Natural killer cell treated with Interleukin-12 subunit alpha and Interleukin-12 subunit beta and Interleukin-15 and Interleukin-18, amount 100 ng/mL, for 72 hours (primary cell): ENCODE data around the gene EXD2. TPM values are rescaled to one million over a fixed set of nuclear protein-coding genes. Genes with fewer than 3 reads are reported as not detected.

ENCODE experiments used
- ATAC-seq, 2 donors: fragments of 150-1000 bp; cut with Tn5 transposase in 1 of 2; sonication (Bioruptor Pico), chemical (Tn5 transposase) in 1 of 2; 2 replicates each; pipeline ENCODE4 v1.10.0; 2021
- DNase-seq: peaks from one replicate; pipeline ENCODE4 v3.0.0; 2022; ENCODE audit warnings: low spot score
- H3K27ac Mint-ChIP-seq, 2 donors: 1 replicate in 1 of 2; 2 replicates in 1 of 2; pipeline ENCODE4 v1.8.0; 2022; ENCODE audit warnings: mixed read lengths in 2 of 2, mild to moderate bottlenecking in 1 of 2, moderate library complexity in 1 of 2
- H3K27me3 Mint-ChIP-seq, 2 donors: 1 replicate in 1 of 2; 2 replicates in 1 of 2; pipeline ENCODE4 v1.8.0; 2022; ENCODE audit warnings: mixed read lengths in 2 of 2
- H3K36me3 Mint-ChIP-seq: one replicate; pipeline ENCODE4 v1.8.0; 2022; ENCODE audit warnings: mixed read lengths
- H3K4me1 Mint-ChIP-seq, 2 donors: 1 replicate in 1 of 2; 2 replicates in 1 of 2; pipeline ENCODE4 v1.8.0; 2022; ENCODE audit warnings: low read depth in 2 of 2, mixed read lengths in 2 of 2, mild to moderate bottlenecking in 1 of 2
- H3K4me3 Mint-ChIP-seq: one replicate; pipeline ENCODE4 v1.8.0; 2022; ENCODE audit warnings: mixed read lengths
- H3K9me3 Mint-ChIP-seq: 2 replicates; pipeline ENCODE4 v1.8.0; 2022; ENCODE audit warnings: mixed read lengths
- total RNA-seq, 2 donors: library from RNA; stranded (reverse); gene quantifications; one replicate each; pipeline ENCODE4 v1.2.3, GENCODE V29; 2022

EXD2 gene
- 10 to 100 TPM in 1 of 2 donors, 1 to 10 TPM in 1; 8.7 to 10.4 TPM for total RNA-seq

GRCh38 chr14:69191340-69192111, at the start of gene EXD2:
EXD2 (plus strand) TSS chr14:69191498; CDS start chr14:69209471, 17,973 bp downstream.
- H3K9me3 Mint-ChIP-seq: no peaks in the 10 kb centered on the region
- H3K36me3 Mint-ChIP-seq: no peaks in the 10 kb centered on the region
- peak within 1 kb of the TSS; percentile 93 for H3K4me3 Mint-ChIP-seq
- H3K4me1 Mint-ChIP-seq: peaks cover 10 to 16% of the 10 kb centered on the region in 2 donors
- peak; percentile 79 for DNase-seq
- ATAC-seq: peak; percentile 88 to 91
- peak within 1 kb of the TSS; percentile 63 to 95 for H3K27ac Mint-ChIP-seq
- peaks cover 7 to 8% of the 10 kb centered on the region in 2 donors for H3K27me3 Mint-ChIP-seq

- no peak overlapping the region for H3K27ac Mint-ChIP-seq
- no peak for DNase-seq
Observed at GRCh38 chr14:69141550-69141949, 49.7 kb upstream of the EXD2 start.

GRCh38 chr14:69142101-69142500, 49.2 kb upstream of the EXD2 start:
- ATAC-seq: no peak
- no peaks in the 10 kb centered on the region for H3K27me3 Mint-ChIP-seq
- no peaks in the 10 kb centered on the region for H3K36me3 Mint-ChIP-seq
- peaks cover 42 to 57% of the 10 kb centered on the region in 2 donors for H3K4me1 Mint-ChIP-seq
- no peak overlapping the region for H3K4me3 Mint-ChIP-seq
- no peak for DNase-seq
- H3K27ac Mint-ChIP-seq: no peak overlapping the region
- no peaks in the 10 kb centered on the region for H3K9me3 Mint-ChIP-seq

More at GRCh38 chr14:69141550-69141949, 49.7 kb upstream of the EXD2 start:
- H3K36me3 Mint-ChIP-seq: no peaks in the 10 kb centered on the region
- no peaks in the 10 kb centered on the region for H3K9me3 Mint-ChIP-seq
- ATAC-seq: no peak
- H3K27me3 Mint-ChIP-seq: no peaks in the 10 kb centered on the region
- no peak overlapping the region for H3K4me3 Mint-ChIP-seq
- peaks cover 43 to 57% of the 10 kb centered on the region in 2 donors for H3K4me1 Mint-ChIP-seq

GRCh38 chr14:69149461-69150244, 41.6 kb upstream of the EXD2 start:
- ATAC-seq: no peak
- no peaks in the 10 kb centered on the region for H3K9me3 Mint-ChIP-seq
- H3K36me3 Mint-ChIP-seq: peaks cover 5% of the 10 kb centered on the region
- peaks cover 36 to 52% of the 10 kb centered on the region in 2 donors for H3K4me1 Mint-ChIP-seq
- H3K4me3 Mint-ChIP-seq: peak overlapping the region; percentile 98
- no peak for DNase-seq
- H3K27ac Mint-ChIP-seq: peak overlapping the region; percentile 19 to 69
- H3K27me3 Mint-ChIP-seq: no peaks in the 10 kb centered on the region

DNA sequence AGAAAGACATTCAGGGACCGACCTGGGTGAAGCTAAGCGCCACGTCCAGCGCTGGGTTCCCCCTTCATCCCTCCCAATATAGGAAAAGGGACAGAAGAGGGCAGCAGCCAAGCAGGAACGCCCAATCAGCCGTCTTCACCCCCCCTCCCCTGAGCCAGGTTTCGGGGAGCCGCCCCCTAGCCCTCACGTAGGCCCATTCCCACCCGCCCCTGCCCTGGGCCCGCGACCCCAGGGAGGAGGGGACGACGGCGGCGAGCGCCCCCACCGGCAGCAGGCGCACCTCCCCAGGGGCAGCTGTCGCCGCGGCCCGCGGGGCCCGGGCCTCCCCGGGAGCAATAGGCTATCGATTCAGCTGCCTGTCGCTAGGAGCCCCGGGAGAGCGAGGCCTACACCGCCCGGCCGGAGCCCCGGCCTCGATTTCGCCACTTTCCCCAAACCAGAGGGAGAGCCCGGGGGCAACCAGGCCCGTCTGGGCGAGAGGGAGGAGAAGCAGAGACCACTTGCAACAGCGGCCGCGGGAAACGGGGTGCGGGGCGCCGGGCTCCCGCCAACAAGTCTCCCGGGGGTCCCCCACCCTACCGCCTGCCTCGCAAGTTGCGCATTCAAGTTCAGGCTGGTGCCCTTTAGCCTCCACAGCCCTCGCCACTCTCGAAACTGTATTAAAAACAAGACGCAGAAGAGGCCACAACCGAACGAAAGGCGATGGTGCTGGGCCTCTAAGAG, 39.7 kb upstream of the EXD2 start:
- Mint-ChIP-seq H3K36me3 (peaks cover 5% of the 10 kb centered on the region), H3K9me3 (no peaks in the 10 kb centered on the region), H3K4me1 (peaks cover 31 to 41% of the 10 kb centered on the region in 2 donors), H3K4me3 (peak overlapping the region; percentile 98), H3K27ac (peak overlapping the region; percentile 19 to 69), H3K27me3 (no peaks in the 10 kb centered on the region)
- peak; percentile 84 for DNase-seq
- ATAC-seq: peak; percentile 74 to 76

DNA sequence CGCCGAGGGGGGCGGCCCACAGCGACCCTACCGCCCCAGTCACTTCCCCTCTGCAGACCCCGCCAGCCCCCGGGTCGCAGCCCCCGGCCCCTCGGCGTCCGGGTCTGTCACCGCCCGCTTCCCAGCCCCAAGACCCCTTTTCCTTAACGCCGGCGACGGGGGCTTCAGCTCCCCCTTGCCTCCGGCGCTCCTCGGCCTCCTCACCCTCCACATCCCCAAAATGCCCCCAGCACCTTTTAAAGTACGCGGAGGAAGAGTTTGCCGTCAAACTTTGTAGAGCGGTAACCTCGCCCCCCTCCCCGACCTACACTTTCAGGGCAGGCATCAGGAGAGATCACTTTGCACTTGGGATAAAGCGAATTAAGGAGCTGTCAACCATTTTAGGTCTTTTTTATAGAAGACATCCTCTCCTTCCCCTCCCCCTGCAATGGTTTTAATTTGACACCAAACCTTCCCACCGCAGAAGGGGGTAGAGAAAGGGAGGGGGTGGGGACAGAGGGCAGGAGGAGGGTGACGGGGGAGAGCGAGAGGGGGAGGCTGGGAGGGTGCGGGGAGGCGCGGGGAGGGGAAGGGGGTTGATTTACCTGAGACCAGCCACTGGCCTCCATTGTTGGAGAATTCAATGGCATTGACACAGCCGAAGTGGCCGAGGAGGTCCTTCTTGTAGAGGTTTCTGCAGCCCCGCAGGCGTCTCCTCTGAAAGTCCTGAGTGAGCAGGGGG, 39.0 kb upstream of the EXD2 start:
- peak overlapping the region; percentile 19 to 69 for H3K27ac Mint-ChIP-seq
- ATAC-seq (peak; percentile 1 to 33), DNase-seq (peak; percentile 62)
- peaks cover 31 to 40% of the 10 kb centered on the region in 2 donors for H3K4me1 Mint-ChIP-seq
- H3K27me3 Mint-ChIP-seq: no peaks in the 10 kb centered on the region
- peaks cover 5% of the 10 kb centered on the region for H3K36me3 Mint-ChIP-seq
- no peaks in the 10 kb centered on the region for H3K9me3 Mint-ChIP-seq
- peak overlapping the region; percentile 98 for H3K4me3 Mint-ChIP-seq

DNA sequence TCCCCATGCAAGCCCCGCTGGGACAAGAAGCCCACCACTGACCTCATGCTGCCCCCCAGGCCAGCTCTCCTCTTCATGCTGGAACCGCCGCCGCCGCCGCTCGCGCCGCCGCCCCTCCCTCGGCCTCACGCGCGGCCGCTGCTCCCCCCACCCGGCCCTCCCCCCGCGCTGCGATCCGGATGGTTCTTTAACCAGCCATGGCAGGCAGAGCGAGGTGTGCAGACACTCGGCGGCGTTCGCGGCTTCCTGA, 38.5 kb upstream of the EXD2 start, which contains the start of gene DCAF5:
TSS of gene DCAF5 (minus strand) at position 218 of the 250 bp plus-strand sequence. CDS start at position 77, 141 bp downstream.
- no peak for DNase-seq
- peaks cover 5% of the 10 kb centered on the region for H3K36me3 Mint-ChIP-seq
- peaks cover 27 to 36% of the 10 kb centered on the region in 2 donors for H3K4me1 Mint-ChIP-seq
- no peaks in the 10 kb centered on the region for H3K9me3 Mint-ChIP-seq
- H3K27ac Mint-ChIP-seq: peak within 1 kb of the TSS; percentile 86 to 89
- H3K4me3 Mint-ChIP-seq: peak within 1 kb of the TSS; percentile 98
- H3K27me3 Mint-ChIP-seq: no peaks in the 10 kb centered on the region
- no peak for ATAC-seq

- DNase-seq: peak; percentile 98
Observed at GRCh38 chr14:69153152-69153872, 38.0 kb upstream of the EXD2 start.

DNA sequence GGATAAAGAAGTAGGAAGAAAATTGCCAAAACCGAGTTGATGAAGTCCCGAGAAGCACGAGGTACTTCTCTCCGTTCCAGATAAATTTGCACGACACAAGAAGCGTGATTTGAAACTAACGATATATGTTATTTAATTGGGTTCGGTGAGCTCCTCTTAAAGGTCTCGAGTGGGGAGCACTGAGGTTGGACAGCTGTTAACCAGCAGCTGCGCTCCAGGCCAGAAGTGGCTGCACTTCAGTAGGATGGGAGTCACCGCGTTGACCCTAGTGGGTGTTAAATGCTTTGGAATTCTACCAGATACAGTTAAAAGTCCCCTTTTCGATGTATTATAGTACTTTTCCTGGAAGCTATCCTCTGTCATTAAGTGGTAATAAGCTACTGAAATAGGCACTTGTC, 37.4 kb upstream of the EXD2 start:
- ATAC-seq (no peak), DNase-seq (no peak)
- peak overlapping the region; percentile 86 to 89 for H3K27ac Mint-ChIP-seq
- no peaks in the 10 kb centered on the region for H3K9me3 Mint-ChIP-seq
- H3K4me3 Mint-ChIP-seq: peak overlapping the region; percentile 98
- peaks cover 23 to 28% of the 10 kb centered on the region in 2 donors for H3K4me1 Mint-ChIP-seq
- peaks cover 0 to 2% of the 10 kb centered on the region in 2 donors for H3K27me3 Mint-ChIP-seq
- peaks cover under 1% of the 10 kb centered on the region for H3K36me3 Mint-ChIP-seq

More at GRCh38 chr14:69153152-69153872, 38.0 kb upstream of the EXD2 start:
- Mint-ChIP-seq H3K27ac (peak overlapping the region; percentile 86 to 89), H3K36me3 (peaks cover 5% of the 10 kb centered on the region), H3K9me3 (no peaks in the 10 kb centered on the region), H3K4me3 (peak overlapping the region; percentile 98), H3K4me1 (peaks cover 26 to 33% of the 10 kb centered on the region in 2 donors), H3K27me3 (no peaks in the 10 kb centered on the region)
- peak; percentile 97 for ATAC-seq

DNA sequence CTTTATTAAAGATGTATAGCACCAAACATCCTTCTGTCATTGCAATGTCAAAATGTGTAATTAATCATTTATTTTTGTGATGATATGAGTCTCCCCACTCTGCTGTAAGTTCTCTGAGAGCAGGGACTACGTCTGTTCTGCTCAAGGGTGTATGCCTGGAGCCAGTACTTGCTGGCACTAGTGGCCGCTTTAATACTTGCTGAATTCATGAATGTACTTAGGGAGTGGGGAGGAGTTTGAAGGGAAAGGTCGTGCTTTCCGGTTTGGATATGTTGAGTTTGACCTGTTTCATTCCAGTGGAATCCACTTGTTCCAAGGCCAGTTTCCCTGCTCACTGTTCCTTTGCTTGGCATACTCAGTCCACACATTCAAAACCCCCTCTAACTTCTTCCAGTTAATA, 36.5 kb upstream of the EXD2 start:
- H3K4me3 Mint-ChIP-seq: no peak overlapping the region
- no peak for DNase-seq
- no peak for ATAC-seq
- H3K36me3 Mint-ChIP-seq: no peaks in the 10 kb centered on the region
- H3K27ac Mint-ChIP-seq: no peak overlapping the region
- peaks cover 14 to 19% of the 10 kb centered on the region in 2 donors for H3K4me1 Mint-ChIP-seq
- no peaks in the 10 kb centered on the region for H3K9me3 Mint-ChIP-seq
- peaks cover 0 to 2% of the 10 kb centered on the region in 2 donors for H3K27me3 Mint-ChIP-seq

- DNase-seq (no peak), ATAC-seq (no peak)
- Mint-ChIP-seq H3K4me3 (no peak overlapping the region), H3K36me3 (peaks cover 4% of the 10 kb centered on the region), H3K9me3 (no peaks in the 10 kb centered on the region), H3K4me1 (peaks cover 5 to 7% of the 10 kb centered on the region in 2 donors), H3K27ac (no peak overlapping the region), H3K27me3 (peaks cover 6 to 12% of the 10 kb centered on the region in 2 donors)
Observed at GRCh38 chr14:69156224-69156623, 35.1 kb upstream of the EXD2 start.

- peaks cover 7% of the 10 kb centered on the region for H3K9me3 Mint-ChIP-seq
- no peak for ATAC-seq
- H3K27me3 Mint-ChIP-seq: peaks cover 35 to 51% of the 10 kb centered on the region in 2 donors
- H3K4me1 Mint-ChIP-seq: no peaks in the 10 kb centered on the region
- no peak overlapping the region for H3K4me3 Mint-ChIP-seq
- H3K36me3 Mint-ChIP-seq: peaks cover 22% of the 10 kb centered on the region
- no peak for DNase-seq
- H3K27ac Mint-ChIP-seq: no peak overlapping the region
Observed at GRCh38 chr14:69161590-69161989, 29.7 kb upstream of the EXD2 start.
